ENCODE measurements around the gene ZFYVE28.

- TF ChIP-seq CTCF (conservative IDR thresholded peaks at IDR 0.05) (no peak), EZH2 (IDR thresholded peaks at IDR 0.05; ENCODE audit: low read depth) (no peak)
These were observed 128.0 kb downstream of the ZFYVE28 start for GRCh38 chr4:2290488-2290887.
